ENCODE results near the gene ZRANB2. TPM values are rescaled to one million over a fixed set of nuclear protein-coding genes. Genes with fewer than 3 reads are reported as not detected.

The ZRANB2 gene
- total RNA-seq, 1 donor from 2014 or later: 45.3 TPM

DNA sequence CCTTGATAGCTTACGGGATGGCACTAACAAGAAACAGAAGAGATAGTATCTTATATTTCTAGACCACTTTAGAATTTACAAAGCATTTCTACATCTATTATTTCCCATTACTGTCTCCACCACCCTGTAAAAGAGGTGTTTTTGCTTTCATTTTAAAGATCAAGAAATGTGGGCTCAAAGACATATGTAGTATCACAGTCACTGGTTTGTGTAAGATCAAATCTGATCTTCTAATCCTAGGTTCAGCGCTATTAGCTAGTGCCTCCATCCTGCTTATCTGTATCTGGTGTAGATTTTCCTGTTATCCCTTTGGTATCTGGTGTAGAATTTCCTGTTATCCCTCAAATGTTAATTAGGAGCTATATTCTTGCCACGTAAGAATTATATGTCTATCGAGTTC lies 23.6 kb upstream of the ZRANB2 start:
- no peak overlapping the region for H3K4me3 ChIP-seq (ENCODE audit: low read depth, low read length)
- H3K36me3 ChIP-seq (ENCODE audit: control insufficient read depth, insufficient read depth, low read length): no peaks in the 10 kb centered on the region
- no peaks in the 10 kb centered on the region for H3K27me3 ChIP-seq (ENCODE audit: control insufficient read depth, insufficient read depth, low read length)
- no peak for DNase-seq (ENCODE audit: low read depth)
- TF ChIP-seq, protein P1, sequence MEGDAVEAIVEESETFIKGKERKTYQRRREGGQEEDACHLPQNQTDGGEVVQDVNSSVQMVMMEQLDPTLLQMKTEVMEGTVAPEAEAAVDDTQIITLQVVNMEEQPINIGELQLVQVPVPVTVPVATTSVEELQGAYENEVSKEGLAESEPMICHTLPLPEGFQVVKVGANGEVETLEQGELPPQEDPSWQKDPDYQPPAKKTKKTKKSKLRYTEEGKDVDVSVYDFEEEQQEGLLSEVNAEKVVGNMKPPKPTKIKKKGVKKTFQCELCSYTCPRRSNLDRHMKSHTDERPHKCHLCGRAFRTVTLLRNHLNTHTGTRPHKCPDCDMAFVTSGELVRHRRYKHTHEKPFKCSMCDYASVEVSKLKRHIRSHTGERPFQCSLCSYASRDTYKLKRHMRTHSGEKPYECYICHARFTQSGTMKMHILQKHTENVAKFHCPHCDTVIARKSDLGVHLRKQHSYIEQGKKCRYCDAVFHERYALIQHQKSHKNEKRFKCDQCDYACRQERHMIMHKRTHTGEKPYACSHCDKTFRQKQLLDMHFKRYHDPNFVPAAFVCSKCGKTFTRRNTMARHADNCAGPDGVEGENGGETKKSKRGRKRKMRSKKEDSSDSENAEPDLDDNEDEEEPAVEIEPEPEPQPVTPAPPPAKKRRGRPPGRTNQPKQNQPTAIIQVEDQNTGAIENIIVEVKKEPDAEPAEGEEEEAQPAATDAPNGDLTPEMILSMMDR (IDR thresholded peaks at IDR 0.05; ENCODE audit: insufficient read depth, low read length, poor library complexity, severe bottlenecking): no peak

DNA sequence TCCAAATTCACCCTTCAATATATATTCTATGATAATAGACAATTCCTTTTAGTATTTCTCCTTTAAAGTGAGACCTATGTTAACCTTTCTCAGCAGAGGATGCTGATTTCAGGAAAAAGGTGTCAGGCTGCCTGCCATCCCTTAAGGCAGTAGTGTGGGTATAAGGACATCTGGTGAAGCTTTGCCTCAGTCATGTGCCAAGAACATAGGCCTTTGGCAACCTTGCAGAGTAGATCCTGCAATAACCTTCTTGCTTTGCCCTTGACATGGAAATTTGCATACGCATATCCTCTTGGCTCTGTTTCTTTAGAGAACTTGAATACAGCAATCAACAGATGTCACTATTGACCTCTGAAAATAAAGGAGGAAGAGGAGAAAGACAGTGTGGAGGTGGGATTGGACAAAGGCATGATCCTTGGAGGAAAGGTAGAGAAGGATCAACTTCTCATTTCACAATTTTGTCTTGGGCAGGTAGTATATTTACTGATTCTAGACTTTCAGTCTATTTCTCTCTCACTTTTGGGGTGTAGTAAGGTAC lies 21.1 kb upstream of the ZRANB2 start:
- no peak overlapping the region for H3K4me3 ChIP-seq (ENCODE audit: low read depth, low read length)
- no peaks in the 10 kb centered on the region for H3K27me3 ChIP-seq (ENCODE audit: control insufficient read depth, insufficient read depth, low read length)
- no peak for DNase-seq (ENCODE audit: low read depth)
- no peaks in the 10 kb centered on the region for H3K36me3 ChIP-seq (ENCODE audit: control insufficient read depth, insufficient read depth, low read length)
- TF ChIP-seq, protein P1 (IDR thresholded peaks at IDR 0.05; ENCODE audit: insufficient read depth, low read length, poor library complexity, severe bottlenecking): no peak

DNA sequence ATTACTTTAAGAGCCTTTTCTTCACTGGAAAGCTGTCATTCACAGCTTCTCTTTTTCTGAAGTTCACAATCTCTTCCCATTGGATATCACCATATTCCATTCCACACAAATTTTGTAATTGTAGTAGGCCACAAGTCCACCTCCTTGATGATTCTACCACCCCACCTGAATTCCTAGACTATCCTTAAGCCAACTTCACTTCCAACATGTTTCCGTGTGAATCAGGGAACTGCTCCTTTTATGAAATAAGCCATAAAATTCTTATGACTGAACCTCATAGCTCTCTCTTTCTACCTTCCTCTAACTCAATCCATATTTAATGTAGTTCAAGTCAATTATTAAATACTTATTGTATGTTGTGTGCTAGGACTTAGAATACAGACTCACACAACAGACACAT lies 16.6 kb upstream of the ZRANB2 start:
- no peak for DNase-seq (ENCODE audit: low read depth)
- no peaks in the 10 kb centered on the region for H3K36me3 ChIP-seq (ENCODE audit: control insufficient read depth, insufficient read depth, low read length)
- no peaks in the 10 kb centered on the region for H3K27me3 ChIP-seq (ENCODE audit: control insufficient read depth, insufficient read depth, low read length)
- no peak overlapping the region for H3K4me3 ChIP-seq (ENCODE audit: low read depth, low read length)
- TF ChIP-seq, protein P1 (IDR thresholded peaks at IDR 0.05; ENCODE audit: insufficient read depth, low read length, poor library complexity, severe bottlenecking): no peak

DNA sequence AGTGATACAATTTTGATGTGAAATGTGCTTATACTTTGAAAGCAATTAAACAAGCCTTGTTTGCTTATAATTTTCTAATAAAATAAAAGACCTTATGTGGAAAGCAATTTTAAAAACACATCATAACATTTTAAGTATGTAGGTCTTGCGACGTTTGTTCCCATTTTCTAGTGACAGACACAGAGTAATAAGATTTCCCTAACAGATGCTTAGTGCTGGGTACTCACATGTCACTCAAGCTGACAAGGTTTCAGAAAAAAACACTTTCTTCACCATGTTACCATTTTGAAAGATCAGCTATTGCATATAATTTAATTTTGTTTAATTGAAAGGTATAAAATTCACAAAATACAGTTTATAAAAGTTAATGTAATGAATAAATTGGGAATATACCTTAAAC lies 14.1 kb upstream of the ZRANB2 start:
- TF ChIP-seq, protein P1 (IDR thresholded peaks at IDR 0.05; ENCODE audit: insufficient read depth, low read length, poor library complexity, severe bottlenecking): no peak
- no peaks in the 10 kb centered on the region for H3K27me3 ChIP-seq (ENCODE audit: control insufficient read depth, insufficient read depth, low read length)
- H3K4me3 ChIP-seq (ENCODE audit: low read depth, low read length): no peak overlapping the region
- no peak for DNase-seq (ENCODE audit: low read depth)
- no peaks in the 10 kb centered on the region for H3K36me3 ChIP-seq (ENCODE audit: control insufficient read depth, insufficient read depth, low read length)

DNA sequence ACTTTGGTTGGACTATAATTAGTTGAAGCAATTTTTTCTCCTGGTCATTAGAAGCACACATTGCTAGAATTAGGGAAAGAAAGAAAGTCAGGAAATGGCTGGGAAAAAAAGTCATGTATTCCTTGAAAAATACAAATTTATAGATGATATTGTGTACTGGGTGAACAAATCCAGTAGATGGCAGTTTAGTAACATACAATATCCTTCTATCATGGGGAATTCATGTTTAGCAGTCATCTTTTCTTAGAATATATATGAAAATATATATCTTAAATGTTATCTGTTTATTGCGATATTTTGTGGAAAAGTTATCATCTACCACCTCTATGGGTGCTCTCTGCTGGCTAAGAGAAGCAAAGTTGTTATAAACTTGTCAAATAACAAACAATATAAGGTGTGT lies 13.1 kb upstream of the ZRANB2 start:
- no peaks in the 10 kb centered on the region for H3K27me3 ChIP-seq (ENCODE audit: control insufficient read depth, insufficient read depth, low read length)
- H3K36me3 ChIP-seq (ENCODE audit: control insufficient read depth, insufficient read depth, low read length): no peaks in the 10 kb centered on the region
- H3K4me3 ChIP-seq (ENCODE audit: low read depth, low read length): no peak overlapping the region
- no peak for DNase-seq (ENCODE audit: low read depth)
- TF ChIP-seq, protein P1 (IDR thresholded peaks at IDR 0.05; ENCODE audit: insufficient read depth, low read length, poor library complexity, severe bottlenecking): no peak

DNA sequence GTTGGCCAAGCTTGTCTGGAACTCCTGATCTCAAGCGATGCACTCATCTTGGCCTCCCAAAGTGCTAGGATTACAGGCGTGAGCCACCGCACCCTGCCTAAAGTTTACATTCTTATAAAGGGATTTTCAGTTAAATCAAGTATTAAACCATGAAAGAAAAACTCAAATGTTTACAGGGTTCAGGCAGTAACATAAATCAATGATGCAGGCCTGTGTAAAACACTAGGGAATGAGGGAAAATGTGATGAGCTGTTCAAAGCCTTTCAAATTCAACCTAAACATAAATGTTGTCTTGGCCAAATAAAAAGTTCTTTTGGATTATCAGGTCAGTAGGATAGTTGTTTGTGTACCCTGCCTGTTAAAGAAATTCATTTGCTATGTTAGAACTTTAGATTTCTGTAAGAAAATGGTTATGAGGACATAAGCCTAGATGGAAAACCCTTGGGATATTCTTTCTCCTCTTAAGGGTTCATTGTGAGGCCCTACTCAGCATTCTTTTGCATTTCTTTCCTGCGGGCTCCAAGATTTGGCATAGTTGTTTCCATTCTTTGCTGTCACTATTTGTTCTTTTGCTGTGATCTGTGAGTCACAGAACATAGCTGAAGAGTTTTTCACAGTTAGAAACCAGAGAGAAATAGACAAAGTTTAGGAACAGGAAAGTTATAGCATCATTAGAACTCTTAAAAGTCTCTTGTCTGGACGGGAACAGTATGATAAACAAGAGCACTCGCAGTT lies 8.9 kb upstream of the ZRANB2 start:
- TF ChIP-seq, protein P1 (IDR thresholded peaks at IDR 0.05; ENCODE audit: insufficient read depth, low read length, poor library complexity, severe bottlenecking): no peak
- H3K4me3 ChIP-seq (ENCODE audit: low read depth, low read length): no peak overlapping the region
- H3K36me3 ChIP-seq (ENCODE audit: control insufficient read depth, insufficient read depth, low read length): no peaks in the 10 kb centered on the region
- no peak for DNase-seq (ENCODE audit: low read depth)
- H3K27me3 ChIP-seq (ENCODE audit: control insufficient read depth, insufficient read depth, low read length): no peaks in the 10 kb centered on the region

Measured in kidney epithelial cell (primary cell).